ENCODE data around the gene ITK. TPM values are rescaled to one million over a fixed set of nuclear protein-coding genes. Genes with fewer than 3 reads are reported as not detected.

The ITK gene
- total and polyA plus RNA-seq, 2 of the 8 experiments (the other 6 are each of a cell fraction or from before 2014, with no cell fraction given): 0.05 TPM; not detected in 1

- H3K4me1 ChIP-seq (replicated peaks in 1 of 4; ENCODE audit: control insufficient read depth in 3 of 4, insufficient read depth in 4 of 4, low read length in 3 of 4): peaks cover 0 to 6% (median 2%) of the 10 kb centered on the region in 4 experiments; a peak in 1 of 7 replicates
- no peak overlapping the region for H2AFZ ChIP-seq (ENCODE audit: low read length)
- H2BK15ac ChIP-seq (ENCODE audit: low read length): no peak overlapping the region
- no peak overlapping the region for H4K5ac ChIP-seq (ENCODE audit: insufficient read length, low read depth, low read length)
- H3K9ac ChIP-seq (replicated peaks in 1 of 4; ENCODE audit: extremely low read depth in 1 of 4, low read depth in 3 of 4, low read length in 3 of 4): no peak overlapping the region
- no peak overlapping the region for H3K27ac ChIP-seq (ENCODE audit: low read depth, low read length)
- no peak for FAIRE-seq
- H2BK20ac ChIP-seq (ENCODE audit: low read length): no peak overlapping the region
- no peak overlapping the region for H4K91ac ChIP-seq (replicated peaks; ENCODE audit: insufficient read length, low read length)
- no peak overlapping the region for H3K4me3 ChIP-seq (ENCODE audit: extremely low read depth in 1 of 4, insufficient read depth in 2 of 4, low read depth in 3 of 4, low read length in 4 of 4)
- ChIA-PET POLR2A (ENCODE audit: partially characterized antibody) (no interaction called here), CTCF (ENCODE audit: partially characterized antibody) (interaction anchor here (0.5 to 2.4 kb wide), 2 partner anchors 51 to 77 kb away, joined by 3 to 8 read pairs; no protein-coding TSS in a partner anchor)
- H3K27me3 ChIP-seq (replicated peaks in 1 of 4; ENCODE audit: control insufficient read depth in 3 of 4, extremely low read depth in 1 of 4, insufficient read depth in 3 of 4, low read length in 3 of 4): no peaks in the 10 kb centered on the region
- no peaks in the 10 kb centered on the region for H3K79me2 ChIP-seq (ENCODE audit: control insufficient read depth in 1 of 2, insufficient read depth in 2 of 2, low read length in 2 of 2)
- H3K79me1 ChIP-seq (ENCODE audit: low read depth, low read length): no peaks in the 10 kb centered on the region
- H4K8ac ChIP-seq (ENCODE audit: extremely low read depth, insufficient read depth, low read length): no peak overlapping the region
- TF ChIP-seq BACH1 (IDR thresholded peaks at IDR 0.05; ENCODE audit: low read length): no peak
- no peak for TF ChIP-seq RXRA (IDR thresholded peaks at IDR 0.05; ENCODE audit: insufficient read depth, low read depth, low read length)
- TF ChIP-seq RNF2 (IDR thresholded peaks at IDR 0.05; ENCODE audit: borderline replicate concordance, low read depth, low read length, missing control alignments, poor library complexity, severe bottlenecking): no peak
- TF ChIP-seq SIRT6 (IDR thresholded peaks at IDR 0.05; ENCODE audit: low read length): no peak
- no peak for TF ChIP-seq TAF7 (optimal IDR thresholded peaks at IDR 0.05; ENCODE audit: borderline replicate concordance, low read depth, low read length)
- no peak for TF ChIP-seq GTF2F1 (IDR thresholded peaks at IDR 0.05; ENCODE audit: borderline replicate concordance, low read depth, low read length)
- no peak for TF ChIP-seq ATF2 (IDR thresholded peaks at IDR 0.05; ENCODE audit: low read length)
- TF ChIP-seq SRF (IDR thresholded peaks at IDR 0.05; ENCODE audit: low read depth, low read length): no peak
- TF ChIP-seq MAFK (IDR thresholded peaks at IDR 0.05; ENCODE audit: low read depth, low read length): no peak
- TF ChIP-seq POLR2AphosphoS5 (IDR thresholded peaks at IDR 0.05; ENCODE audit: low read depth, low read length): no peak
- TF ChIP-seq JUN (IDR thresholded peaks at IDR 0.05; ENCODE audit: low read depth, low read length): no peak
- no peak for TF ChIP-seq GABPA (IDR thresholded peaks at IDR 0.05; ENCODE audit: borderline replicate concordance, insufficient read depth, low read length)
- H3K18ac ChIP-seq (ENCODE audit: extremely low read depth, low read length): no peak overlapping the region
- H2AK5ac ChIP-seq (ENCODE audit: low read depth, low read length): no peak overlapping the region
- H3K4ac ChIP-seq (replicated peaks; ENCODE audit: insufficient read length, low read depth, low read length): no peak overlapping the region
- H3K23ac ChIP-seq (ENCODE audit: insufficient read length): no peak overlapping the region
- H2BK12ac ChIP-seq (ENCODE audit: low read depth, low read length): no peak overlapping the region
- H3K14ac ChIP-seq (ENCODE audit: insufficient read length): no peak overlapping the region
- no peaks in the 10 kb centered on the region for H3K23me2 ChIP-seq (ENCODE audit: low read depth, low read length)
- no peaks in the 10 kb centered on the region for H4K20me1 ChIP-seq (replicated peaks in 1 of 2; ENCODE audit: control insufficient read depth in 1 of 2, insufficient read depth in 2 of 2, low read length in 2 of 2)
- no peak overlapping the region for H3K56ac ChIP-seq (replicated peaks; ENCODE audit: insufficient read length, low read depth, low read length)
- H3K36me3 ChIP-seq (ENCODE audit: control insufficient read depth in 2 of 4, insufficient read depth in 4 of 4, low read length in 3 of 4): no peaks in the 10 kb centered on the region
- H2BK5ac ChIP-seq (ENCODE audit: low read depth, low read length): no peak overlapping the region
- no peak for DNase-seq (ENCODE audit: low read depth in 1 of 2, low spot score in 2 of 2)
- no peak overlapping the region for H2BK120ac ChIP-seq (replicated peaks; ENCODE audit: low read depth, low read length)
- no peaks in the 10 kb centered on the region for H3K9me3 ChIP-seq (ENCODE audit: insufficient read depth in 2 of 2, low read depth in 1 of 2, low read length in 1 of 2)
- no peak overlapping the region for H3K4me2 ChIP-seq (ENCODE audit: insufficient read depth in 1 of 2, low read depth in 2 of 2, low read length in 2 of 2)
Measured at GRCh38 chr5:157247267-157247666, 66.6 kb downstream of the ITK start.

Data from H1 (cell line).